Stomach (tissue), 4 donors: ENCODE measurements around the gene BTBD2.

Experiments
- CTCF ChIP-seq, 7 experiments: fragments of 450-650 bp in 4 of 7; fragments of 200-600 bp in 3 of 7; sonication (generic) in 3 of 7; IDR thresholded peaks; one replicate each; pipeline ENCODE4 v1.5.1; 2016 to 2019; ENCODE audit warnings: antibody characterized with exemption in 7 of 7, control low read depth in 2 of 7, mild to moderate bottlenecking in 1 of 7
- POLR2A ChIP-seq, 4 donors: fragments of 450-650 bp; IDR thresholded peaks; one replicate each; pipeline ENCODE4 v1.6.1; 2016; ENCODE audit warnings: antibody characterized with exemption in 4 of 4, control low read depth in 2 of 4, mild to moderate bottlenecking in 1 of 4, moderate library complexity in 1 of 4

GRCh38 chr19:1980091-1980808, 35.3 kb downstream of the BTBD2 start:
- no peak for TF ChIP-seq CTCF (IDR thresholded peaks at IDR 0.05)
- TF ChIP-seq POLR2A (IDR thresholded peaks at IDR 0.05): no peak
